ENCODE measurements around the gene CEP152.

CEP152 gene

GRCh38 chr15:48785712-48786111, 25.2 kb downstream of the CEP152 start:
- Histone ChIP-seq H3K4me1 (ENCODE audit: control insufficient read depth, insufficient read depth, low read length) (no peaks in the 10 kb centered on the region), H3K9ac (ENCODE audit: low read depth, low read length) (no peak overlapping the region), H3K27me3 (ENCODE audit: control insufficient read depth, insufficient read depth, low read length) (no peaks in the 10 kb centered on the region), H3K9me3 (ENCODE audit: control insufficient read depth, insufficient read depth, low read length) (no peaks in the 10 kb centered on the region), H3K4me3 (ENCODE audit: low read depth, low read length) (no peak overlapping the region), H3K36me3 (ENCODE audit: control insufficient read depth, insufficient read depth, low read length) (peaks cover 5% of the 10 kb centered on the region)

GRCh38 chr15:48785195-48785594, 25.7 kb downstream of the CEP152 start:
- H3K9me3 ChIP-seq (ENCODE audit: control insufficient read depth, insufficient read depth, low read length) = no peaks in the 10 kb centered on the region
- H3K36me3 ChIP-seq (ENCODE audit: control insufficient read depth, insufficient read depth, low read length) = peaks cover 5% of the 10 kb centered on the region
- no peak overlapping the region for H3K4me3 ChIP-seq (ENCODE audit: low read depth, low read length)
- no peak overlapping the region for H3K9ac ChIP-seq (ENCODE audit: low read depth, low read length)
- H3K4me1 ChIP-seq (ENCODE audit: control insufficient read depth, insufficient read depth, low read length) = no peaks in the 10 kb centered on the region
- H3K27me3 ChIP-seq (ENCODE audit: control insufficient read depth, insufficient read depth, low read length) = no peaks in the 10 kb centered on the region

- Histone ChIP-seq H3K36me3 (ENCODE audit: control insufficient read depth, insufficient read depth, low read length) (peaks cover 5% of the 10 kb centered on the region), H3K9ac (ENCODE audit: low read depth, low read length) (no peak overlapping the region), H3K4me1 (ENCODE audit: control insufficient read depth, insufficient read depth, low read length) (no peaks in the 10 kb centered on the region), H3K9me3 (ENCODE audit: control insufficient read depth, insufficient read depth, low read length) (no peaks in the 10 kb centered on the region), H3K27me3 (ENCODE audit: control insufficient read depth, insufficient read depth, low read length) (no peaks in the 10 kb centered on the region), H3K4me3 (ENCODE audit: low read depth, low read length) (no peak overlapping the region)
Measured at GRCh38 chr15:48784756-48785155, 26.1 kb downstream of the CEP152 start.

GRCh38 chr15:48782911-48783310, 28.0 kb downstream of the CEP152 start:
- no peak overlapping the region for H3K9ac ChIP-seq (ENCODE audit: low read depth, low read length)
- no peak overlapping the region for H3K4me3 ChIP-seq (ENCODE audit: low read depth, low read length)
- peaks cover 5% of the 10 kb centered on the region for H3K36me3 ChIP-seq (ENCODE audit: control insufficient read depth, insufficient read depth, low read length)
- H3K4me1 ChIP-seq (ENCODE audit: control insufficient read depth, insufficient read depth, low read length) = no peaks in the 10 kb centered on the region
- no peaks in the 10 kb centered on the region for H3K9me3 ChIP-seq (ENCODE audit: control insufficient read depth, insufficient read depth, low read length)
- H3K27me3 ChIP-seq (ENCODE audit: control insufficient read depth, insufficient read depth, low read length) = no peaks in the 10 kb centered on the region

- H3K9ac ChIP-seq (ENCODE audit: low read depth, low read length) = no peak overlapping the region
- H3K27me3 ChIP-seq (ENCODE audit: control insufficient read depth, insufficient read depth, low read length) = no peaks in the 10 kb centered on the region
- peaks cover 5% of the 10 kb centered on the region for H3K36me3 ChIP-seq (ENCODE audit: control insufficient read depth, insufficient read depth, low read length)
- no peaks in the 10 kb centered on the region for H3K9me3 ChIP-seq (ENCODE audit: control insufficient read depth, insufficient read depth, low read length)
- H3K4me1 ChIP-seq (ENCODE audit: control insufficient read depth, insufficient read depth, low read length) = no peaks in the 10 kb centered on the region
- H3K4me3 ChIP-seq (ENCODE audit: low read depth, low read length) = no peak overlapping the region
Measured at GRCh38 chr15:48781481-48782081, 29.3 kb downstream of the CEP152 start.

GRCh38 chr15:48781017-48781416, 29.9 kb downstream of the CEP152 start:
- Histone ChIP-seq H3K4me3 (ENCODE audit: low read depth, low read length) (no peak overlapping the region), H3K9me3 (ENCODE audit: control insufficient read depth, insufficient read depth, low read length) (no peaks in the 10 kb centered on the region), H3K4me1 (ENCODE audit: control insufficient read depth, insufficient read depth, low read length) (no peaks in the 10 kb centered on the region), H3K27me3 (ENCODE audit: control insufficient read depth, insufficient read depth, low read length) (no peaks in the 10 kb centered on the region), H3K9ac (ENCODE audit: low read depth, low read length) (no peak overlapping the region), H3K36me3 (ENCODE audit: control insufficient read depth, insufficient read depth, low read length) (peaks cover 5% of the 10 kb centered on the region)

- no peaks in the 10 kb centered on the region for H3K4me1 ChIP-seq (ENCODE audit: control insufficient read depth, insufficient read depth, low read length)
- H3K36me3 ChIP-seq (ENCODE audit: control insufficient read depth, insufficient read depth, low read length) = peaks cover 5% of the 10 kb centered on the region
- H3K9ac ChIP-seq (ENCODE audit: low read depth, low read length) = no peak overlapping the region
- no peaks in the 10 kb centered on the region for H3K27me3 ChIP-seq (ENCODE audit: control insufficient read depth, insufficient read depth, low read length)
- no peak overlapping the region for H3K4me3 ChIP-seq (ENCODE audit: low read depth, low read length)
- H3K9me3 ChIP-seq (ENCODE audit: control insufficient read depth, insufficient read depth, low read length) = no peaks in the 10 kb centered on the region
Measured at GRCh38 chr15:48778331-48778730, 32.5 kb downstream of the CEP152 start.

GRCh38 chr15:48777645-48778330, 33.1 kb downstream of the CEP152 start:
- no peak overlapping the region for H3K9ac ChIP-seq (ENCODE audit: low read depth, low read length)
- H3K27me3 ChIP-seq (ENCODE audit: control insufficient read depth, insufficient read depth, low read length) = no peaks in the 10 kb centered on the region
- no peak overlapping the region for H3K4me3 ChIP-seq (ENCODE audit: low read depth, low read length)
- H3K9me3 ChIP-seq (ENCODE audit: control insufficient read depth, insufficient read depth, low read length) = no peaks in the 10 kb centered on the region
- H3K4me1 ChIP-seq (ENCODE audit: control insufficient read depth, insufficient read depth, low read length) = no peaks in the 10 kb centered on the region
- H3K36me3 ChIP-seq (ENCODE audit: control insufficient read depth, insufficient read depth, low read length) = peaks cover 5% of the 10 kb centered on the region

GRCh38 chr15:48775546-48775945, 35.3 kb downstream of the CEP152 start:
- Histone ChIP-seq H3K36me3 (ENCODE audit: control insufficient read depth, insufficient read depth, low read length) (no peaks in the 10 kb centered on the region), H3K9me3 (ENCODE audit: control insufficient read depth, insufficient read depth, low read length) (no peaks in the 10 kb centered on the region), H3K4me1 (ENCODE audit: control insufficient read depth, insufficient read depth, low read length) (no peaks in the 10 kb centered on the region)

GRCh38 chr15:48774484-48774883, 36.4 kb downstream of the CEP152 start:
- Histone ChIP-seq H3K9ac (ENCODE audit: low read depth, low read length) (no peak overlapping the region), H3K4me1 (ENCODE audit: control insufficient read depth, insufficient read depth, low read length) (no peaks in the 10 kb centered on the region), H3K4me3 (ENCODE audit: low read depth, low read length) (no peak overlapping the region), H3K27me3 (ENCODE audit: control insufficient read depth, insufficient read depth, low read length) (no peaks in the 10 kb centered on the region), H3K36me3 (ENCODE audit: control insufficient read depth, insufficient read depth, low read length) (no peaks in the 10 kb centered on the region), H3K9me3 (ENCODE audit: control insufficient read depth, insufficient read depth, low read length) (no peaks in the 10 kb centered on the region)

More at GRCh38 chr15:48775546-48775945, 35.3 kb downstream of the CEP152 start:
- no peak overlapping the region for H3K4me3 ChIP-seq (ENCODE audit: low read depth, low read length)
- no peaks in the 10 kb centered on the region for H3K27me3 ChIP-seq (ENCODE audit: control insufficient read depth, insufficient read depth, low read length)
- H3K9ac ChIP-seq (ENCODE audit: low read depth, low read length) = no peak overlapping the region

- Histone ChIP-seq H3K27me3 (ENCODE audit: control insufficient read depth, insufficient read depth, low read length) (no peaks in the 10 kb centered on the region), H3K9ac (ENCODE audit: low read depth, low read length) (no peak overlapping the region), H3K9me3 (ENCODE audit: control insufficient read depth, insufficient read depth, low read length) (no peaks in the 10 kb centered on the region), H3K36me3 (ENCODE audit: control insufficient read depth, insufficient read depth, low read length) (no peaks in the 10 kb centered on the region), H3K4me1 (ENCODE audit: control insufficient read depth, insufficient read depth, low read length) (no peaks in the 10 kb centered on the region), H3K4me3 (ENCODE audit: low read depth, low read length) (no peak overlapping the region)
Measured at GRCh38 chr15:48766196-48766595, 44.7 kb downstream of the CEP152 start.

GRCh38 chr15:48765022-48765421, 45.8 kb downstream of the CEP152 start:
- Histone ChIP-seq H3K4me1 (ENCODE audit: control insufficient read depth, insufficient read depth, low read length) (peaks cover 4% of the 10 kb centered on the region), H3K9ac (ENCODE audit: low read depth, low read length) (no peak overlapping the region), H3K36me3 (ENCODE audit: control insufficient read depth, insufficient read depth, low read length) (no peaks in the 10 kb centered on the region), H3K9me3 (ENCODE audit: control insufficient read depth, insufficient read depth, low read length) (no peaks in the 10 kb centered on the region), H3K27me3 (ENCODE audit: control insufficient read depth, insufficient read depth, low read length) (no peaks in the 10 kb centered on the region), H3K4me3 (ENCODE audit: low read depth, low read length) (no peak overlapping the region)

Measured in iPS-15b (cell line).